ENCODE data around the gene SHFL.

Gene SHFL

GRCh38 chr19:10135551-10136334, 49.6 kb downstream of the SHFL start:
- no peak for DNase-seq

- no peak for DNase-seq
Measured at GRCh38 chr19:10136936-10137335, 50.8 kb downstream of the SHFL start.

GRCh38 chr19:10137751-10138682, 51.9 kb downstream of the SHFL start:
- no peak for DNase-seq

- DNase-seq, result no peak
Measured at GRCh38 chr19:10138879-10139795, 53.0 kb downstream of the SHFL start.

GRCh38 chr19:10139952-10140351, 53.8 kb downstream of the SHFL start:
- no peak for DNase-seq

- DNase-seq, result no peak
Measured at GRCh38 chr19:10141479-10141878, 55.4 kb downstream of the SHFL start.

GRCh38 chr19:10141973-10142372, 55.9 kb downstream of the SHFL start:
- DNase-seq, result no peak

Measured in activated CD8-positive, alpha-beta memory T cell treated with anti-CD3 and anti-CD28 coated beads, Interleukin-2, amount 50 U/mL, for 48 hours (primary cell).